ENCODE data around the gene NTN4. TPM values are rescaled to one million over a fixed set of nuclear protein-coding genes. Genes with fewer than 3 reads are reported as not detected.
"Not testable (repeated sequence)": the region's sequence is repeated elsewhere in the genome, so short reads cannot be mapped to it uniquely, and the experiment has no call there.

Gene NTN4
- total and polyA plus RNA-seq, 7 experiments from 2014 or later, result 0.08 to 0.86 TPM; not detected in 5

- H3K36me3 ChIP-seq (ENCODE audit: control insufficient read depth in 2 of 3, insufficient read depth in 3 of 3, low read length in 3 of 3), result no peaks in the 10 kb centered on the region
- H3K9me3 Mint-ChIP-seq, result no peaks in the 10 kb centered on the region
- H3K27ac ChIP-seq (ENCODE audit: low read depth, low read length), result no peak overlapping the region
- H3K9me3 ChIP-seq (ENCODE audit: control insufficient read depth in 2 of 3, low read length in 3 of 3), result no peaks in the 10 kb centered on the region
- no peak overlapping the region for H3K4me3 Mint-ChIP-seq
- no peaks in the 10 kb centered on the region for H3K36me3 Mint-ChIP-seq
- H3K27ac Mint-ChIP-seq, result no peak overlapping the region
- ChIA-PET POLR2A (no interaction called here), CTCF (no interaction called here)
- H3K4me1 Mint-ChIP-seq, result no peaks in the 10 kb centered on the region
- no peak for ATAC-seq
- no peak for DNase-seq
- no peaks in the 10 kb centered on the region for H3K27me3 ChIP-seq (ENCODE audit: control insufficient read depth in 2 of 2, insufficient read depth in 2 of 2, low read length in 2 of 2)
- H3K4me3 ChIP-seq (ENCODE audit: low read length), result no peak overlapping the region
- H3K27me3 Mint-ChIP-seq, result peaks cover 15 to 34% (median 26%) of the 10 kb centered on the region in 5 donors
- intact Hi-C loops (cut with micrococcal nuclease), result no loop called here
- H3K4me1 ChIP-seq (ENCODE audit: control insufficient read depth in 2 of 2, insufficient read depth in 2 of 2, low read length in 2 of 2), result no peaks in the 10 kb centered on the region
These were observed 39.9 kb upstream of the NTN4 start for GRCh38 chr12:95830335-95831089.

- DNase-seq (no peak), ATAC-seq (no peak)
- Mint-ChIP-seq H3K27ac (no peak overlapping the region), H3K4me1 (no peaks in the 10 kb centered on the region), H3K9me3 (no peaks in the 10 kb centered on the region), H3K4me3 (no peak overlapping the region), H3K27me3 (peaks cover 15 to 32% (median 23%) of the 10 kb centered on the region in 5 donors), H3K36me3 (no peaks in the 10 kb centered on the region)
- Histone ChIP-seq H3K27me3 (ENCODE audit: control insufficient read depth in 2 of 2, insufficient read depth in 2 of 2, low read length in 2 of 2) (no peaks in the 10 kb centered on the region), H3K27ac (ENCODE audit: low read depth, low read length) (no peak overlapping the region), H3K4me1 (ENCODE audit: control insufficient read depth in 2 of 2, insufficient read depth in 2 of 2, low read length in 2 of 2) (no peaks in the 10 kb centered on the region), H3K4me3 (ENCODE audit: low read length) (no peak overlapping the region), H3K9me3 (ENCODE audit: control insufficient read depth in 2 of 3, low read length in 3 of 3) (no peaks in the 10 kb centered on the region), H3K36me3 (ENCODE audit: control insufficient read depth in 2 of 3, insufficient read depth in 3 of 3, low read length in 3 of 3) (no peaks in the 10 kb centered on the region)
- intact Hi-C loops (cut with micrococcal nuclease), result no loop called here
- CTCF ChIA-PET, result no interaction called here
- POLR2A ChIA-PET, result no interaction called here
These were observed 38.8 kb upstream of the NTN4 start for GRCh38 chr12:95829395-95829794.

- no peaks in the 10 kb centered on the region for H3K36me3 ChIP-seq (ENCODE audit: control insufficient read depth in 2 of 3, insufficient read depth in 3 of 3, low read length in 3 of 3)
- H3K27me3 Mint-ChIP-seq, result peaks cover 11 to 30% (median 23%) of the 10 kb centered on the region in 5 donors
- intact Hi-C loops (cut with micrococcal nuclease), result loop anchor here in 1 of 2 donors (2.0 kb wide), 1 partner anchor 179 kb away; no protein-coding TSS in a partner anchor
- no peaks in the 10 kb centered on the region for H3K4me1 Mint-ChIP-seq
- no peak overlapping the region for H3K27ac ChIP-seq (ENCODE audit: low read depth, low read length)
- H3K27me3 ChIP-seq (ENCODE audit: control insufficient read depth in 2 of 2, insufficient read depth in 2 of 2, low read length in 2 of 2), result no peaks in the 10 kb centered on the region
- H3K4me3 Mint-ChIP-seq, result no peak overlapping the region
- no peak overlapping the region for H3K4me3 ChIP-seq (ENCODE audit: low read length)
- no peaks in the 10 kb centered on the region for H3K36me3 Mint-ChIP-seq
- H3K4me1 ChIP-seq (ENCODE audit: control insufficient read depth in 2 of 2, insufficient read depth in 2 of 2, low read length in 2 of 2), result no peaks in the 10 kb centered on the region
- H3K27ac Mint-ChIP-seq, result no peak overlapping the region
- ATAC-seq (no peak), DNase-seq (no peak)
- H3K9me3 ChIP-seq (ENCODE audit: control insufficient read depth in 2 of 3, low read length in 3 of 3), result no peaks in the 10 kb centered on the region
- CTCF ChIA-PET, result no interaction called here
- H3K9me3 Mint-ChIP-seq, result no peaks in the 10 kb centered on the region
- POLR2A ChIA-PET, result no interaction called here
These were observed 29.6 kb upstream of the NTN4 start for GRCh38 chr12:95820096-95820703.

- H3K4me1 ChIP-seq (ENCODE audit: control insufficient read depth in 2 of 2, insufficient read depth in 2 of 2, low read length in 2 of 2), result no peaks in the 10 kb centered on the region
- H3K27me3 ChIP-seq (ENCODE audit: control insufficient read depth in 2 of 2, insufficient read depth in 2 of 2, low read length in 2 of 2), result no peaks in the 10 kb centered on the region
- H3K36me3 Mint-ChIP-seq, result no peaks in the 10 kb centered on the region
- no peaks in the 10 kb centered on the region for H3K9me3 Mint-ChIP-seq
- H3K27me3 Mint-ChIP-seq, result peaks cover 16 to 29% (median 23%) of the 10 kb centered on the region in 5 donors
- H3K4me1 Mint-ChIP-seq, result no peaks in the 10 kb centered on the region
- H3K4me3 Mint-ChIP-seq, result no peak overlapping the region
- H3K9me3 ChIP-seq (ENCODE audit: control insufficient read depth in 2 of 3, low read length in 3 of 3), result no peaks in the 10 kb centered on the region
- H3K4me3 ChIP-seq (ENCODE audit: low read length), result no peak overlapping the region
- no peak overlapping the region for H3K27ac ChIP-seq (ENCODE audit: low read depth, low read length)
- intact Hi-C loops (cut with micrococcal nuclease), result loop anchor here in 1 of 2 donors (5.0 to 10.0 kb wide), 2 partner anchors 191 to 698 kb away; no protein-coding TSS in a partner anchor
- POLR2A ChIA-PET, result no interaction called here
- ATAC-seq (no peak), DNase-seq (peak in 1 of 9 donors; percentile 10)
- no peak overlapping the region for H3K27ac Mint-ChIP-seq
- H3K36me3 ChIP-seq (ENCODE audit: control insufficient read depth in 2 of 3, insufficient read depth in 3 of 3, low read length in 3 of 3), result no peaks in the 10 kb centered on the region
- CTCF ChIA-PET, result interaction anchor here (1.1 kb wide), 1 partner anchor 10 kb away, joined by 3 read pairs; no protein-coding TSS in a partner anchor
These were observed 25.2 kb upstream of the NTN4 start for GRCh38 chr12:95815632-95816212.

- peaks cover 15 to 33% (median 18%) of the 10 kb centered on the region in 5 donors for H3K27me3 Mint-ChIP-seq
- H3K9me3 ChIP-seq (ENCODE audit: control insufficient read depth in 2 of 3, low read length in 3 of 3); H3K27ac Mint-ChIP-seq; H3K9me3 Mint-ChIP-seq; H3K36me3 ChIP-seq (ENCODE audit: control insufficient read depth in 2 of 3, insufficient read depth in 3 of 3, low read length in 3 of 3); H3K4me1 ChIP-seq (ENCODE audit: control insufficient read depth in 2 of 2, insufficient read depth in 2 of 2, low read length in 2 of 2); H3K27ac ChIP-seq (ENCODE audit: low read depth, low read length); DNase-seq; H3K4me3 ChIP-seq (ENCODE audit: low read length); ATAC-seq; POLR2A ChIA-PET; H3K4me1 Mint-ChIP-seq; CTCF ChIA-PET; H3K27me3 ChIP-seq (ENCODE audit: control insufficient read depth in 2 of 2, insufficient read depth in 2 of 2, low read length in 2 of 2); H3K36me3 Mint-ChIP-seq; H3K4me3 Mint-ChIP-seq: not testable (repeated sequence)
- intact Hi-C loops (cut with micrococcal nuclease), result loop anchor here in 1 of 2 donors (10.0 kb wide), 1 partner anchor 187 kb away; no protein-coding TSS in a partner anchor
These were observed 21.6 kb upstream of the NTN4 start for GRCh38 chr12:95812155-95812554.

- DNase-seq (no peak), ATAC-seq (no peak)
- Mint-ChIP-seq H3K4me1 (no peaks in the 10 kb centered on the region), H3K4me3 (no peak overlapping the region), H3K36me3 (no peaks in the 10 kb centered on the region), H3K27me3 (peaks cover 15 to 38% (median 24%) of the 10 kb centered on the region in 5 donors), H3K27ac (no peak overlapping the region), H3K9me3 (peaks cover 0 to 3% (median 0%) of the 10 kb centered on the region in 11 donors)
- no peak overlapping the region for H3K4me3 ChIP-seq (ENCODE audit: low read length)
- intact Hi-C loops (cut with micrococcal nuclease), result loop anchor here in 1 of 2 donors (10.0 kb wide), 1 partner anchor 186 kb away; no protein-coding TSS in a partner anchor
- no peaks in the 10 kb centered on the region for H3K9me3 ChIP-seq (ENCODE audit: control insufficient read depth in 2 of 3, low read length in 3 of 3)
- H3K27ac ChIP-seq (ENCODE audit: low read depth, low read length), result no peak overlapping the region
- H3K4me1 ChIP-seq (ENCODE audit: control insufficient read depth in 2 of 2, insufficient read depth in 2 of 2, low read length in 2 of 2), result no peaks in the 10 kb centered on the region
- ChIA-PET POLR2A (no interaction called here), CTCF (interaction anchor here (0.7 kb wide), 1 partner anchor 428 kb away, joined by 5 read pairs; no protein-coding TSS in a partner anchor)
- H3K36me3 ChIP-seq (ENCODE audit: control insufficient read depth in 2 of 3, insufficient read depth in 3 of 3, low read length in 3 of 3), result no peaks in the 10 kb centered on the region
- no peaks in the 10 kb centered on the region for H3K27me3 ChIP-seq (ENCODE audit: control insufficient read depth in 2 of 2, insufficient read depth in 2 of 2, low read length in 2 of 2)
These were observed 19.8 kb upstream of the NTN4 start for GRCh38 chr12:95810411-95810810.
